SK-N-SH treated with all-trans-retinoic acid at 6 μM for 48 hours (cell line): Measurements from ENCODE around the gene SMOC2.

ENCODE experiments used
- RARB ChIP-seq: fragments of 250-450 bp; sonication (Bioruptor Pico); IDR thresholded peaks from 2 replicates; pipeline ENCODE4 v1.8.0; 2021; ENCODE audit warnings: mild to moderate bottlenecking, moderate library complexity
- TF ChIP-seq, protein P1 (sequence below): fragments of 250-450 bp; sonication (Bioruptor Pico); IDR thresholded peaks from 2 replicates; pipeline ENCODE4 v1.8.0; 2020; ENCODE audit warnings: mild to moderate bottlenecking, moderate library complexity, borderline replicate concordance

- TF ChIP-seq, protein P1, sequence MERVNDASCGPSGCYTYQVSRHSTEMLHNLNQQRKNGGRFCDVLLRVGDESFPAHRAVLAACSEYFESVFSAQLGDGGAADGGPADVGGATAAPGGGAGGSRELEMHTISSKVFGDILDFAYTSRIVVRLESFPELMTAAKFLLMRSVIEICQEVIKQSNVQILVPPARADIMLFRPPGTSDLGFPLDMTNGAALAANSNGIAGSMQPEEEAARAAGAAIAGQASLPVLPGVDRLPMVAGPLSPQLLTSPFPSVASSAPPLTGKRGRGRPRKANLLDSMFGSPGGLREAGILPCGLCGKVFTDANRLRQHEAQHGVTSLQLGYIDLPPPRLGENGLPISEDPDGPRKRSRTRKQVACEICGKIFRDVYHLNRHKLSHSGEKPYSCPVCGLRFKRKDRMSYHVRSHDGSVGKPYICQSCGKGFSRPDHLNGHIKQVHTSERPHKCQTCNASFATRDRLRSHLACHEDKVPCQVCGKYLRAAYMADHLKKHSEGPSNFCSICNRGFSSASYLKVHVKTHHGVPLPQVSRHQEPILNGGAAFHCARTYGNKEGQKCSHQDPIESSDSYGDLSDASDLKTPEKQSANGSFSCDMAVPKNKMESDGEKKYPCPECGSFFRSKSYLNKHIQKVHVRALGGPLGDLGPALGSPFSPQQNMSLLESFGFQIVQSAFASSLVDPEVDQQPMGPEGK (CRISPR knock-in tag), result no peak
- TF ChIP-seq RARB (CRISPR knock-in tag), result no peak
Observed at GRCh38 chr6:168404560-168404959, 36.4 kb upstream of the SMOC2 start.
